ENCODE data around the gene SPATS2L. TPM values are rescaled to one million over a fixed set of nuclear protein-coding genes. Genes with fewer than 3 reads are reported as not detected.
"Not testable (repeated sequence)": the region's sequence is repeated elsewhere in the genome, so short reads cannot be mapped to it uniquely, and the experiment has no call there.

Gene SPATS2L
- total RNA-seq, 1 experiment from 2014 or later = 174 TPM

- Histone ChIP-seq H4K20me1 (ENCODE audit: low read length) (no peaks in the 10 kb centered on the region), H3K4me2 (ENCODE audit: low read length) (no peak overlapping the region), H3K36me3 (ENCODE audit: low read depth, low read length) (peaks cover 23% of the 10 kb centered on the region), H3K4me1 (ENCODE audit: insufficient read depth, low read length) (peaks cover 2% of the 10 kb centered on the region), H3K79me2 (ENCODE audit: low read length) (peaks cover 96% of the 10 kb centered on the region), H3K27me3 (ENCODE audit: low read length) (no peaks in the 10 kb centered on the region), H3K9me2 (replicated peaks; ENCODE audit: low read length) (no peaks in the 10 kb centered on the region), H3F3A (ENCODE audit: low read length, unreplicated experiment) (no peaks in the 10 kb centered on the region), H3K27ac (ENCODE audit: low read length) (no peak overlapping the region), H3K9me3 (ENCODE audit: low read length) (no peaks in the 10 kb centered on the region), H2AFZ (ENCODE audit: low read length) (no peak overlapping the region), H3K4me3 (ENCODE audit: low read length) (no peak overlapping the region), H3K9ac (ENCODE audit: low read length) (no peak overlapping the region)
- intact Hi-C loops (cut with micrococcal nuclease) = no loop called here
- ChIA-PET POLR2A (ENCODE audit: unreplicated experiment) (interaction anchor here (0.5 kb wide), 1 partner anchor 405 kb away, joined by 5 read pairs; no protein-coding TSS in a partner anchor), CTCF (no interaction called here)
- TF ChIP-seq EZH2phosphoT487 (IDR thresholded peaks at IDR 0.05; ENCODE audit: borderline replicate concordance, low read length) (no peak), EZH2 (IDR thresholded peaks at IDR 0.05; ENCODE audit: low read length, unreplicated experiment) (no peak)
- TF ChIP-seq, protein P1, sequence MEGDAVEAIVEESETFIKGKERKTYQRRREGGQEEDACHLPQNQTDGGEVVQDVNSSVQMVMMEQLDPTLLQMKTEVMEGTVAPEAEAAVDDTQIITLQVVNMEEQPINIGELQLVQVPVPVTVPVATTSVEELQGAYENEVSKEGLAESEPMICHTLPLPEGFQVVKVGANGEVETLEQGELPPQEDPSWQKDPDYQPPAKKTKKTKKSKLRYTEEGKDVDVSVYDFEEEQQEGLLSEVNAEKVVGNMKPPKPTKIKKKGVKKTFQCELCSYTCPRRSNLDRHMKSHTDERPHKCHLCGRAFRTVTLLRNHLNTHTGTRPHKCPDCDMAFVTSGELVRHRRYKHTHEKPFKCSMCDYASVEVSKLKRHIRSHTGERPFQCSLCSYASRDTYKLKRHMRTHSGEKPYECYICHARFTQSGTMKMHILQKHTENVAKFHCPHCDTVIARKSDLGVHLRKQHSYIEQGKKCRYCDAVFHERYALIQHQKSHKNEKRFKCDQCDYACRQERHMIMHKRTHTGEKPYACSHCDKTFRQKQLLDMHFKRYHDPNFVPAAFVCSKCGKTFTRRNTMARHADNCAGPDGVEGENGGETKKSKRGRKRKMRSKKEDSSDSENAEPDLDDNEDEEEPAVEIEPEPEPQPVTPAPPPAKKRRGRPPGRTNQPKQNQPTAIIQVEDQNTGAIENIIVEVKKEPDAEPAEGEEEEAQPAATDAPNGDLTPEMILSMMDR (conservative IDR thresholded peaks at IDR 0.05; ENCODE audit: low read depth, low read length) = no peak
- BruUV-seq (replicated peaks) = no TSS peak
- DNase-seq = no peak
- no peak for ATAC-seq
Measured at GRCh38 chr2:200342654-200343053, 36.2 kb downstream of the SPATS2L start.

DNA sequence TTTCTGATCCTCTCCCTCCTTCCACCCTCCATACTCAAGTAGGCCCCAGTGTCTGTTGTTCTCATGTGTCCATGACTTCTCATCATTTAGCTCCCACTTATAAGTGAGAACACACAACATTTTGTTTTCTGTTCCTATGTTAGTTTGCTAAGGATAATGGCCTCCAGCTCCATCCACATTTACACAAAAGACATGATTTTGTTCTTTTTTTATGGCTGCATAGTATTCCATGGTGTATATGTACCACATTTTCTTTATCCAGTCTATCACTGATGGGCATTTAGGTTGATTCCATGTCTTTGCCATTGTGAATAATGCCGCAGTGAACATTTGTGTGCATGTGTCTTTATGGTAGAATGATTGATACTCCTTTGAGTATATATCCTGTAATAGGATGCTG, 37.7 kb downstream of the SPATS2L start:
- H3K27ac ChIP-seq (ENCODE audit: low read length); CTCF ChIA-PET; DNase-seq: not testable (repeated sequence)

DNA sequence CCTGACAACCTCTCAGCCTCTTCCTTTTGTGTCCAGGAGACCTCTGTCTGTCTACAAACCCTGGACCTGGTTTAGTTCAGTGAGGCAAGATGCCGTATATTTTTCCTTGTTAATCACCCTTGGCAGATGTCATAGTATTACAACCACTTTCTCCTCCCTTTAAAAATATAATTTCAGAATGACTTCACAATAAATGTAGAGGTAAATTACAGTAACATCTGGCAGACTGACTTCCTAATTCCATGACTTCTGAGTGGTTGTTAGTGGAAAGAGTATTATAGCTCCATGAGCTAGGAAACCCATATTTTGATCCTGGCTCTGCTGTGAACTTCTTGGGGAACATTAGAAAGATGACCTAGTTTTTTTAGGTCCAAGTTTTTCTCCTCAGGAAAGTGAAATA, 39.5 kb downstream of the SPATS2L start:
- Histone ChIP-seq H3K9me2 (replicated peaks; ENCODE audit: low read length) (no peaks in the 10 kb centered on the region), H3K79me2 (ENCODE audit: low read length) (peaks cover 94% of the 10 kb centered on the region), H3K27ac (ENCODE audit: low read length) (no peak overlapping the region), H3K4me1 (ENCODE audit: insufficient read depth, low read length) (no peaks in the 10 kb centered on the region), H3K36me3 (ENCODE audit: low read depth, low read length) (peaks cover 10% of the 10 kb centered on the region), H2AFZ (ENCODE audit: low read length) (no peak overlapping the region), H3F3A (ENCODE audit: low read length, unreplicated experiment) (no peaks in the 10 kb centered on the region), H4K20me1 (ENCODE audit: low read length) (no peaks in the 10 kb centered on the region), H3K9me3 (ENCODE audit: low read length) (no peaks in the 10 kb centered on the region), H3K4me3 (ENCODE audit: low read length) (no peak overlapping the region), H3K4me2 (ENCODE audit: low read length) (no peak overlapping the region), H3K27me3 (ENCODE audit: low read length) (no peaks in the 10 kb centered on the region), H3K9ac (ENCODE audit: low read length) (no peak overlapping the region)
- no TSS peak for BruUV-seq (replicated peaks)
- ATAC-seq (no peak), DNase-seq (no peak)
- TF ChIP-seq, protein P1 (conservative IDR thresholded peaks at IDR 0.05; ENCODE audit: low read depth, low read length) = no peak
- TF ChIP-seq EZH2 (IDR thresholded peaks at IDR 0.05; ENCODE audit: low read length, unreplicated experiment) (no peak), EZH2phosphoT487 (IDR thresholded peaks at IDR 0.05; ENCODE audit: borderline replicate concordance, low read length) (no peak)
- ChIA-PET CTCF (no interaction called here), POLR2A (ENCODE audit: unreplicated experiment) (interaction anchor here (0.6 kb wide), 1 partner anchor 411 kb away, joined by 3 read pairs; no protein-coding TSS in a partner anchor)
- intact Hi-C loops (cut with micrococcal nuclease) = no loop called here

More for the DNA sequence above, 37.7 kb downstream of the SPATS2L start:
- H3K27me3 ChIP-seq (ENCODE audit: low read length); POLR2A ChIA-PET (ENCODE audit: unreplicated experiment); H3K9me2 ChIP-seq (replicated peaks; ENCODE audit: low read length); H3K4me1 ChIP-seq (ENCODE audit: insufficient read depth, low read length); H3K9me3 ChIP-seq (ENCODE audit: low read length); H3K9ac ChIP-seq (ENCODE audit: low read length); H3K4me2 ChIP-seq (ENCODE audit: low read length); ATAC-seq; intact Hi-C loops (cut with micrococcal nuclease); H2AFZ ChIP-seq (ENCODE audit: low read length); H3F3A ChIP-seq (ENCODE audit: low read length, unreplicated experiment); H4K20me1 ChIP-seq (ENCODE audit: low read length); BruUV-seq (replicated peaks); H3K4me3 ChIP-seq (ENCODE audit: low read length): not testable (repeated sequence)
- Histone ChIP-seq H3K36me3 (ENCODE audit: low read depth, low read length) (peaks cover 14% of the 10 kb centered on the region), H3K79me2 (ENCODE audit: low read length) (peaks cover 96% of the 10 kb centered on the region)
